B cell (primary cell): ENCODE results near the gene DRAM2. TPM values are rescaled to one million over a fixed set of nuclear protein-coding genes. Genes with fewer than 3 reads are reported as not detected.
A peak's percentile ranks its signal among the peaks of the same experiment; 100 is the strongest.

Experiments used
- ATAC-seq: fragments of 200-7000 bp; cut with Tn5 transposase; one replicate; pipeline ENCODE4 v1.10.0; 2021; ENCODE audit warnings: low read depth, mild to moderate bottlenecking, moderate number of reproducible peaks, moderate library complexity
- CTCF ChIA-PET: fragments of 350-600 bp; sonication (Branson Sonifier 250); formaldehyde crosslinking; loops from one replicate; lab custom pipeline; 2021; ENCODE audit warnings: antibody characterized with exemption, inconsistent platforms; lab: Charles Lee
- POLR2A ChIA-PET: fragments of 350-600 bp; sonication (Branson Sonifier 250); formaldehyde crosslinking; loops from one replicate; lab custom pipeline; 2021; ENCODE audit warnings: antibody characterized with exemption; lab: Charles Lee
- DNase-seq: peaks from one replicate; pipeline ENCODE4 v3.0.0; 2013
- H2AFZ ChIP-seq: 2 replicates; pipeline ENCODE4 v1.6.1; 2012; ENCODE audit warnings: mild to moderate bottlenecking, low read depth, low read length; ENCODE audit not compliant: insufficient read depth, poor library complexity, severe bottlenecking
- H3K27ac ChIP-seq, 2 donors: 1 replicate in 1 of 2; 2 replicates in 1 of 2; pipeline ENCODE4 v1.5.1; 2012 to 2013; ENCODE audit warnings: low read length in 2 of 2, mild to moderate bottlenecking in 2 of 2, moderate library complexity in 1 of 2
- H3K27me3 ChIP-seq, 4 experiments: fragments of 200-600 bp in 1 of 4; sonication (generic) in 1 of 4; replicated peaks in 1 of 4; 1 replicate in 2 of 4; 2 replicates in 2 of 4; pipeline versions ENCODE4 v1.6.1 to v1.7.0; 2013 to 2016; ENCODE audit warnings: low read length in 3 of 4, mild to moderate bottlenecking in 2 of 4, mixed read lengths in 1 of 4, moderate library complexity in 1 of 4; ENCODE audit not compliant: insufficient read depth in 4 of 4, control insufficient read depth in 3 of 4; ENCODE audit errors: control extremely low read depth in 1 of 4
- H3K36me3 ChIP-seq, 2 experiments: replicated peaks in 1 of 2; 1 replicate in 1 of 2; 2 replicates in 1 of 2; pipeline versions ENCODE4 v1.6.1 to v1.7.1; 2013; ENCODE audit warnings: low read length in 1 of 2; ENCODE audit not compliant: insufficient read depth in 2 of 2, control insufficient read depth in 1 of 2; ENCODE audit errors: control extremely low read depth in 1 of 2, extremely low read depth in 1 of 2
- H3K4me1 ChIP-seq, 2 donors: fragments of 200-600 bp in 1 of 2; sonication (generic) in 1 of 2; 1 replicate in 1 of 2; 2 replicates in 1 of 2; pipeline versions ENCODE4 v1.5.1 to v1.6.1; 2013 to 2017; ENCODE audit warnings: low read length in 2 of 2; ENCODE audit not compliant: control insufficient read depth in 2 of 2, insufficient read depth in 2 of 2
- H3K4me2 ChIP-seq: replicated peaks from 2 replicates; pipeline ENCODE3; 2012; ENCODE audit warnings: mild to moderate bottlenecking, low read depth, low read length; ENCODE audit not compliant: poor library complexity, severe bottlenecking
- H3K4me3 ChIP-seq, 5 experiments: fragments of 200-600 bp in 1 of 5; sonication (generic) in 1 of 5; 1 replicate in 3 of 5; 2 replicates in 2 of 5; pipeline versions ENCODE4 v1.5.1 to v1.7.0; 2011 to 2016; ENCODE audit warnings: low read length in 4 of 5, mild to moderate bottlenecking in 4 of 5, low read depth in 2 of 5, control low read depth in 1 of 5, moderate library complexity in 1 of 5; ENCODE audit not compliant: insufficient read depth in 1 of 5; ENCODE audit errors: control extremely low read depth in 1 of 5, extremely low read depth in 1 of 5
- H3K79me2 ChIP-seq: fragments of 200-600 bp; sonication (generic); one replicate; pipeline ENCODE4 v1.6.0; 2016; ENCODE audit warnings: low read length; ENCODE audit not compliant: control insufficient read depth, insufficient read depth
- H3K9ac ChIP-seq: fragments of 200-600 bp; sonication (generic); 2 replicates; pipeline ENCODE4 v1.6.1; 2017; ENCODE audit warnings: mild to moderate bottlenecking, low read length, moderate library complexity
- H3K9me3 ChIP-seq, 3 donors: one replicate each; pipeline versions ENCODE4 v1.6.1 to v1.7.1; 2013; ENCODE audit warnings: low read length in 2 of 3; ENCODE audit not compliant: control insufficient read depth in 2 of 3, insufficient read depth in 1 of 3; ENCODE audit errors: control extremely low read depth in 1 of 3
- H4K20me1 ChIP-seq: 2 replicates; pipeline ENCODE4 v1.6.0; 2012; ENCODE audit warnings: mild to moderate bottlenecking, low read length; ENCODE audit not compliant: insufficient read depth, control insufficient read depth, poor library complexity, severe bottlenecking
- H3K27ac Mint-ChIP-seq: one replicate; pipeline ENCODE4 v1.8.0; 2021; ENCODE audit warnings: mixed read lengths
- H3K27me3 Mint-ChIP-seq: one replicate; pipeline ENCODE4 v1.8.0; 2021; ENCODE audit warnings: mixed read lengths
- H3K4me1 Mint-ChIP-seq: one replicate; pipeline ENCODE4 v1.8.0; 2021; ENCODE audit warnings: mixed read lengths
- H3K4me3 Mint-ChIP-seq: one replicate; pipeline ENCODE4 v1.8.0; 2021; ENCODE audit warnings: mixed read lengths
- H3K9me3 Mint-ChIP-seq: one replicate; pipeline ENCODE4 v1.8.0; 2022; ENCODE audit warnings: mixed read lengths; ENCODE audit not compliant: insufficient read depth
- CTCF ChIP-seq: fragments of 200-600 bp; IDR thresholded peaks from one replicate; pipeline ENCODE4 v1.8.0; 2022; ENCODE audit warnings: antibody characterized with exemption, mild to moderate bottlenecking
- EZH2 ChIP-seq: IDR thresholded peaks from 2 replicates; pipeline ENCODE4 v1.6.1; 2012; ENCODE audit warnings: borderline replicate concordance, low read depth, mild to moderate bottlenecking, moderate library complexity, low read length; ENCODE audit not compliant: insufficient read depth, poor library complexity, severe bottlenecking
- WGBS: methylation state at CpG from one replicate; pipeline ENCODE4 v1.1.5; 2013; ENCODE audit warnings: missing lambda C conversion rate; ENCODE audit not compliant: insufficient coverage; 5-methylcytosine and 5-hydroxymethylcytosine counted together
- intact Hi-C: fragments of 100-400 bp; cut with micrococcal nuclease; formaldehyde crosslinking; loops from one replicate; pipeline ENCODE4 v1.10.0; 2022
- polyA plus RNA-seq: library from polyadenylated mRNA; depleted of rRNA; stranded (reverse); fragments of >200 nt; gene quantifications from 2 replicates; pipeline ENCODE4 v1.2.3, GENCODE V29; 2012
- total RNA-seq, 2 donors: library from RNA; stranded (reverse); fragments of 120-200 nt in 1 of 2; gene quantifications; 1 replicate in 1 of 2; 2 replicates in 1 of 2; pipeline versions ENCODE4 v1.2.3 to v1.2.4, GENCODE V29; 2013 to 2022

Gene DRAM2
- total and polyA plus RNA-seq, 2 donors (not counting 1 experiment from before 2014, with no cell fraction given), result 102 to 195 TPM

DNA sequence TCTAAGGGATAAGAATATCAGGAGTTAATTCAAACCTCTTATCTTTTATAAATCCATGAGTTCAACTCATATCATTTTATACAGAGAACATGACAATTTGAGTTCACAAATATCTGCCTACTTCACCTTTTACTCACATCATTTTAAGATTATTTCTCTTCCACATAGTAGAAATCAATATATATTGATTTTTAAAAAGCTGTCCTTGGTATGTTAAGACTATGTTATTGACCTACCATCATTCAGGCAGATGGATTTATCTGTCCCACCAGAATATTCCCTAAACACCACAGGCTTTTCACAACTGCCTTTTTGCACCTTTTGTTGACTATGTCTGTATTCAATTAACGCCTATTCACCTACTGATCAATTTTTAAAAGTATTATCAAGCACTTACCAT, 13.5 kb downstream of the DRAM2 start:
- H3K79me2 ChIP-seq, result peaks cover 70% of the 10 kb centered on the region
- H3K27me3 Mint-ChIP-seq, result no peaks in the 10 kb centered on the region
- H3K4me1 ChIP-seq, result peaks cover 68 to 89% of the 10 kb centered on the region in 2 donors
- peaks cover 80% of the 10 kb centered on the region for H3K4me1 Mint-ChIP-seq
- H3K4me2 ChIP-seq, result peak overlapping the region; percentile 74
- H3K4me3 ChIP-seq, result peak overlapping the region in 1 of 5 experiments; percentile 3
- intact Hi-C loops, result loop anchor here (5.0 to 10.0 kb wide), 7 partner anchors 36 to 1219 kb away; partner anchors contain the start of genes CD53, KCNA3 and LRIF1
- POLR2A ChIA-PET, result interaction anchor here (2.5 kb wide), 1 partner anchor 14 kb away, joined by 23 read pairs; the partner anchor contains the start of genes CEPT1 and DRAM2
- H3K9me3 Mint-ChIP-seq, result no peaks in the 10 kb centered on the region
- CTCF ChIA-PET, result interaction anchor here (0.6 to 1.2 kb wide), 3 partner anchors 13 to 355 kb away, joined by 4 read pairs; partner anchors contain the start of genes CEPT1 and DRAM2
- H3K27ac Mint-ChIP-seq, result peak overlapping the region; percentile 85
- H3K27me3 ChIP-seq, result no peaks in the 10 kb centered on the region
- peak overlapping the region; percentile 10 for H3K4me3 Mint-ChIP-seq
- no peak overlapping the region for H2AFZ ChIP-seq
- H3K36me3 ChIP-seq, result peaks cover 3 to 66% of the 10 kb centered on the region in 2 experiments
- no peak for ATAC-seq
- H3K9me3 ChIP-seq, result no peaks in the 10 kb centered on the region
- TF ChIP-seq CTCF (no peak), EZH2 (no peak)
- H4K20me1 ChIP-seq, result no peaks in the 10 kb centered on the region
- H3K9ac ChIP-seq, result peak overlapping the region; percentile 19
- DNase-seq, result no peak
- no CpG with 5 or more reads among the region's 1 CpG for WGBS
- peak overlapping the region; percentile 95 to 98 for H3K27ac ChIP-seq

DNA sequence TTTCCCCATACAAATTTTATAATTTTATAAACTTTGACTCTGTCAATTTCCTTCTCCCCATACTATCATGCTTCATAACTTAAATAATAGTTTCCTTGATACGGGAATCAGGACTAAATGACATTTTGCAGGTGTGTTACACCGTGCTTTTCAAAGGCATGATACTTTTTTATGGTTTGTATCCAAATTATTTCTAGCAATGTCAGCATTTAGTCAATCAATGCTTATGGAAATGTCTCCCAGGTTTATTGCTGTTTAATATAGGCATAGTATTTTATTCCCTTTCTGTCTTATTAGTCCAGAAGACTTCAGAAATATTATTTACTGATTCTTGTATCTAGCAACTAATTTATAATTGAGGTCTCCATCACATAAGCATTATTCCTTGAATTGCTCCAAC, 23.4 kb downstream of the DRAM2 start:
- H2AFZ ChIP-seq, result no peak overlapping the region
- Mint-ChIP-seq H3K27ac (peak overlapping the region; percentile 26), H3K4me3 (no peak overlapping the region), H3K9me3 (no peaks in the 10 kb centered on the region), H3K27me3 (no peaks in the 10 kb centered on the region), H3K4me1 (peaks cover 19% of the 10 kb centered on the region)
- ATAC-seq (no peak), DNase-seq (no peak)
- no peaks in the 10 kb centered on the region for H3K9me3 ChIP-seq
- no CpG with 5 or more reads among the region's 2 CpGs for WGBS
- intact Hi-C loops, result loop anchor here (5.0 kb wide), 1 partner anchor 36 kb away; no protein-coding TSS in a partner anchor
- H3K4me2 ChIP-seq, result no peak overlapping the region
- peaks cover 50% of the 10 kb centered on the region for H3K79me2 ChIP-seq
- TF ChIP-seq CTCF (no peak), EZH2 (no peak)
- H3K9ac ChIP-seq, result no peak overlapping the region
- peaks cover 23 to 51% of the 10 kb centered on the region in 2 experiments for H3K36me3 ChIP-seq
- peak overlapping the region in 1 of 2 donors; percentile 47 for H3K27ac ChIP-seq
- H3K4me3 ChIP-seq, result no peak overlapping the region
- POLR2A ChIA-PET, result no interaction called here
- H3K27me3 ChIP-seq, result no peaks in the 10 kb centered on the region
- no peaks in the 10 kb centered on the region for H3K4me1 ChIP-seq
- CTCF ChIA-PET, result no interaction called here
- H4K20me1 ChIP-seq, result no peaks in the 10 kb centered on the region
